ENCODE data around the gene H2BK1. TPM values are rescaled to one million over a fixed set of nuclear protein-coding genes. Genes with fewer than 3 reads are reported as not detected.

H2BK1 gene
- total and polyA plus RNA-seq, 2 of the 13 experiments (the other 11 are each of a cell fraction or from before 2014, with no cell fraction given): not detected

DNA sequence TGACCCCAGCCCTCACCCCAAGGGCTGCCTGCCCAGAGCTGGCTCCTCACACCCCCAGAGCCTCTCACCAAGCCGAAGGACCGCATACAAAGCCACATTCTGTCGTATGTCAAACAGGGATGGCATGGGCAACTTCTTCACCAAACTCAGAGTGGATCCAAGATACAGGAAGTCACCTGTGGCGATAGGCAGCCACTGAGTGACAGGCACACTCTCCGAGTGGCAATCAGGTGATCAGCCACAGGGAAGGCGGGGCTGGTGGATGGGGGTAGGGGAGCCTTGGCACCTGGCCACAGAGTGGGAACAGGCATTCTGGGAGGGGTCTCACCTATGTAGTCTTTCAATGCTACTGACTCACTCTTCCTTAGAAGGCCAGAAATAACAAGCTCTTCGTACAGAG, 16.1 kb downstream of the H2BK1 start:
- in situ Hi-C loops (cut with HindIII; ENCODE audit: extremely low pct_ligation_motif_present, low pct_unique_long_range_greater_than_20kb) (loop anchor here (10.0 kb wide), 1 partner anchor 111 kb away; no protein-coding TSS in a partner anchor), intact Hi-C loops (cut with micrococcal nuclease; ENCODE audit: unreplicated experiment) (no loop called here)
- H2AFZ ChIP-seq (ENCODE audit: low read length): no peak overlapping the region
- H3K9ac ChIP-seq (ENCODE audit: insufficient read depth, low read depth, low read length): no peak overlapping the region
- DNase-seq (ENCODE audit: low spot score) (no peak), ATAC-seq (no peak), FAIRE-seq (no peak)
- no peak overlapping the region for H3K4me3 ChIP-seq (replicated peaks in 1 of 3; ENCODE audit: insufficient read depth in 1 of 3, low read depth in 2 of 3, low read length in 3 of 3)
- H3K27me3 ChIP-seq (ENCODE audit: control insufficient read depth in 1 of 2, insufficient read depth in 2 of 2, low read length in 2 of 2): peaks cover 13 to 80% of the 10 kb centered on the region in 2 experiments; a peak in 4 of 5 replicates
- POLR2A ChIA-PET: no interaction called here
- H3K79me2 ChIP-seq (ENCODE audit: insufficient read depth, low read length): no peaks in the 10 kb centered on the region
- no peaks in the 10 kb centered on the region for H3K36me3 ChIP-seq (replicated peaks in 1 of 2; ENCODE audit: control insufficient read depth in 1 of 2, insufficient read depth in 2 of 2, low read length in 2 of 2)
- no peaks in the 10 kb centered on the region for H4K20me1 ChIP-seq (ENCODE audit: insufficient read depth, low read length)
- H3K9me3 ChIP-seq (ENCODE audit: low read length): no peaks in the 10 kb centered on the region
- no peak overlapping the region for H3K27ac ChIP-seq (ENCODE audit: extremely low read length, insufficient read depth, low read length)
- no peak overlapping the region for H3K4me2 ChIP-seq (ENCODE audit: low read depth, low read length)
- CTCF ChIA-PET (ENCODE audit: low intra/inter-chr PET ratio, low total read pairs): no interaction called here
- WGBS (ENCODE audit: low lambda C conversion rate): 0% methylated on average over 1 of the region's 7 CpGs
- no TSS peak for BruUV-seq (replicated peaks)
- no peak for TF ChIP-seq NR3C1 (CRISPR knock-in tag; IDR thresholded peaks at IDR 0.05)
- no peak for TF ChIP-seq GTF3A (CRISPR knock-in tag; conservative IDR thresholded peaks at IDR 0.05)
- no peaks in the 10 kb centered on the region for H3K4me1 ChIP-seq (ENCODE audit: insufficient read depth, low read length)

DNA sequence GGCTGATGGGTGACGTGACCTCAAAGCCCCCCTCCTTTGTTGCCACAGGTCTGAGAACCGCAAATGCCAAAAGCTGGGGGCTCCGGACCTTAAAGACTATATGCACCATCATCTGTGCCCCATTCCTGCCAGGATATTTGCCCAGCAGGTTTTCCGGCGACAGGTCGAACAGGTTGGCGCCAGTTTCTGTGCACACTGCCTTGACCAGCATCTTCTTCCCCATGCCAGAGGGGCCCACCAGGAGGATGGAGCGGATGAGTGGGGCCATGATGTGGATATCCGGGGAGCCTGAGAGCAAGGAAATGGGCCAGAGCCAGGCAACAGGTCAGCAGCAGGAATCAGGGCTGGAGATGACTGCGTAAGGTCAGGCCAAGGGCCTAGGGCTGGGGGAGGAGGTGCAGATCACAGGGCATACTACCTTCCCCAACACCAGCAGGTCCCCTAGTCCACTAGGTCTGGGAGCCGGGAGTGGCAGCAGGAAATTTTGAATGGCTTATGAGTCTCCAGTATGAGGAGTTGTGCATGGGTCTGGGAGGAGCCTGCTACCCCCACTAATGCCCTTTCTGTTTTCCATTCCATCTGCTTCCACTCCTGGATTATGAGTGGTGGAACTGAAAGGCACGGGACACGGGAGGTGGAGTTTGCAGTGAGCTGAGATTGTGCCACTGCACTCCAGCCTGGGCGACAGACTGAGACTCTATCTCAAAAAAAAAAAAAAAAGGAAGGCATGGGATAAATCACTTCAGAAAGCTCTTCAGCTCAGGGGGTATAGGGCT, 16.9 kb downstream of the H2BK1 start:
- Histone ChIP-seq H4K20me1 (ENCODE audit: insufficient read depth, low read length) (no peaks in the 10 kb centered on the region), H3K4me2 (ENCODE audit: low read depth, low read length) (no peak overlapping the region), H3K36me3 (replicated peaks in 1 of 2; ENCODE audit: control insufficient read depth in 1 of 2, insufficient read depth in 2 of 2, low read length in 2 of 2) (no peaks in the 10 kb centered on the region), H3K27ac (ENCODE audit: extremely low read length, insufficient read depth, low read length) (no peak overlapping the region), H3K9ac (ENCODE audit: insufficient read depth, low read depth, low read length) (no peak overlapping the region), H3K9me3 (ENCODE audit: low read length) (no peaks in the 10 kb centered on the region), H3K27me3 (ENCODE audit: control insufficient read depth in 1 of 2, insufficient read depth in 2 of 2, low read length in 2 of 2) (peaks cover 13 to 72% of the 10 kb centered on the region in 2 experiments; a peak in 4 of 5 replicates), H3K4me1 (ENCODE audit: insufficient read depth, low read length) (no peaks in the 10 kb centered on the region), H3K4me3 (replicated peaks in 1 of 3; ENCODE audit: insufficient read depth in 1 of 3, low read depth in 2 of 3, low read length in 3 of 3) (no peak overlapping the region), H3K79me2 (ENCODE audit: insufficient read depth, low read length) (no peaks in the 10 kb centered on the region), H2AFZ (ENCODE audit: low read length) (no peak overlapping the region)
- no peak for ATAC-seq
- no peak for DNase-seq (ENCODE audit: low spot score)
- in situ Hi-C loops (cut with HindIII; ENCODE audit: extremely low pct_ligation_motif_present, low pct_unique_long_range_greater_than_20kb) (loop anchor here (10.0 kb wide), 1 partner anchor 111 kb away; no protein-coding TSS in a partner anchor), intact Hi-C loops (cut with micrococcal nuclease; ENCODE audit: unreplicated experiment) (no loop called here)
- WGBS (ENCODE audit: low lambda C conversion rate): 36% methylated on average over 13 of the region's 14 CpGs
- BruUV-seq (replicated peaks): no TSS peak
- ChIA-PET POLR2A (no interaction called here), CTCF (ENCODE audit: low intra/inter-chr PET ratio, low total read pairs) (no interaction called here)
- no peak for FAIRE-seq
- TF ChIP-seq DPF2 (CRISPR knock-in tag; IDR thresholded peaks at IDR 0.05; ENCODE audit: borderline replicate concordance, low read depth): no peak
- TF ChIP-seq ZNF775 (CRISPR knock-in tag; IDR thresholded peaks at IDR 0.05; ENCODE audit: borderline replicate concordance): no peak
- no peak for TF ChIP-seq PTBP1 (IDR thresholded peaks at IDR 0.05; ENCODE audit: low read depth, low read length, poor library complexity, severe bottlenecking)
- TF ChIP-seq DR1 (CRISPR knock-in tag; IDR thresholded peaks at IDR 0.05): no peak
- TF ChIP-seq, protein P1, sequence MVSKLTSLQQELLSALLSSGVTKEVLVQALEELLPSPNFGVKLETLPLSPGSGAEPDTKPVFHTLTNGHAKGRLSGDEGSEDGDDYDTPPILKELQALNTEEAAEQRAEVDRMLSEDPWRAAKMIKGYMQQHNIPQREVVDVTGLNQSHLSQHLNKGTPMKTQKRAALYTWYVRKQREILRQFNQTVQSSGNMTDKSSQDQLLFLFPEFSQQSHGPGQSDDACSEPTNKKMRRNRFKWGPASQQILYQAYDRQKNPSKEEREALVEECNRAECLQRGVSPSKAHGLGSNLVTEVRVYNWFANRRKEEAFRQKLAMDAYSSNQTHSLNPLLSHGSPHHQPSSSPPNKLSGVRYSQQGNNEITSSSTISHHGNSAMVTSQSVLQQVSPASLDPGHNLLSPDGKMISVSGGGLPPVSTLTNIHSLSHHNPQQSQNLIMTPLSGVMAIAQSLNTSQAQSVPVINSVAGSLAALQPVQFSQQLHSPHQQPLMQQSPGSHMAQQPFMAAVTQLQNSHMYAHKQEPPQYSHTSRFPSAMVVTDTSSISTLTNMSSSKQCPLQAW (CRISPR knock-in tag; IDR thresholded peaks at IDR 0.05): no peak
- no peak for TF ChIP-seq KAT2B (IDR thresholded peaks at IDR 0.05; ENCODE audit: borderline replicate concordance, low read depth, low read length)
- TF ChIP-seq ZNF121 (CRISPR knock-in tag; IDR thresholded peaks at IDR 0.05): no peak
- TF ChIP-seq FOXA1 (IDR thresholded peaks at IDR 0.05): no peak
- TF ChIP-seq FOXA1 (CRISPR knock-in tag; IDR thresholded peaks at IDR 0.05): no peak
- TF ChIP-seq SNRNP70 (IDR thresholded peaks at IDR 0.05; ENCODE audit: low read depth, low read length): no peak
- TF ChIP-seq, protein P2, sequence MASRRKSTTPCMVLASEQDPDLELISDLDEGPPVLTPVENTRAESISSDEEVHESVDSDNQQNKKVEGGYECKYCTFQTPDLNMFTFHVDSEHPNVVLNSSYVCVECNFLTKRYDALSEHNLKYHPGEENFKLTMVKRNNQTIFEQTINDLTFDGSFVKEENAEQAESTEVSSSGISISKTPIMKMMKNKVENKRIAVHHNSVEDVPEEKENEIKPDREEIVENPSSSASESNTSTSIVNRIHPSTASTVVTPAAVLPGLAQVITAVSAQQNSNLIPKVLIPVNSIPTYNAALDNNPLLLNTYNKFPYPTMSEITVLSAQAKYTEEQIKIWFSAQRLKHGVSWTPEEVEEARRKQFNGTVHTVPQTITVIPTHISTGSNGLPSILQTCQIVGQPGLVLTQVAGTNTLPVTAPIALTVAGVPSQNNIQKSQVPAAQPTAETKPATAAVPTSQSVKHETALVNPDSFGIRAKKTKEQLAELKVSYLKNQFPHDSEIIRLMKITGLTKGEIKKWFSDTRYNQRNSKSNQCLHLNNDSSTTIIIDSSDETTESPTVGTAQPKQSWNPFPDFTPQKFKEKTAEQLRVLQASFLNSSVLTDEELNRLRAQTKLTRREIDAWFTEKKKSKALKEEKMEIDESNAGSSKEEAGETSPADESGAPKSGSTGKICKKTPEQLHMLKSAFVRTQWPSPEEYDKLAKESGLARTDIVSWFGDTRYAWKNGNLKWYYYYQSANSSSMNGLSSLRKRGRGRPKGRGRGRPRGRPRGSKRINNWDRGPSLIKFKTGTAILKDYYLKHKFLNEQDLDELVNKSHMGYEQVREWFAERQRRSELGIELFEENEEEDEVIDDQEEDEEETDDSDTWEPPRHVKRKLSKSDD (CRISPR knock-in tag; IDR thresholded peaks at IDR 0.05; ENCODE audit: low read depth): no peak
